C4-2B (cell line): Measurements from ENCODE around the gene ITGA6.

ENCODE experiments used
- CTCF ChIP-seq: fragments of 450-650 bp; conservative IDR thresholded peaks from 2 replicates; pipeline ENCODE4 v1.5.1; 2017; ENCODE audit warnings: mild to moderate bottlenecking
- ZFX ChIP-seq: fragments of 450-650 bp; IDR thresholded peaks from 2 replicates; pipeline ENCODE4 v1.6.1; 2017

GRCh38 chr2:172446474-172447063 lies 19.2 kb downstream of the ITGA6 start:
- no peak for TF ChIP-seq CTCF
- no peak for TF ChIP-seq ZFX
